ENCODE results near the gene CSRNP3.
A peak's percentile ranks its signal among the peaks of the same experiment; 100 is the strongest.

The CSRNP3 gene

DNA sequence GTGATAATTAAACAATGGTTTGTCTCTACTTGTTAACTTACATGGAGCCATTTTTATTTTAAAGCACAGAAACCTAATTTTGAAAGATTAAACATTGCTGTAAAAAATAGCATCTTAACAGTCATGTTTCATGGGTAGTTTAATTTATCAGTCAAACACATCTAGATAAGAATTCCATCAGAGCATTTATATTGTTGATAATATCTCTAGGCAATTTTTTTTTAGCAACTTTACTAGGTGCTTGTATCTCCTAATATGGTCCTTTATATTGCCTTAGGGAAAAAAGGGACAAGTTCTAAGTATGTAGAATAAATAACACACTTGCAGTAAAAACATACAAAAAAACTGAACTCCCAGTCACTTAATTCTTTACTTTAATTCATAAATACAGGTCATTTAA is 863 bp downstream of the CSRNP3 start:
- DNase-seq (ENCODE audit: low read depth, low spot score), result no peak

DNA sequence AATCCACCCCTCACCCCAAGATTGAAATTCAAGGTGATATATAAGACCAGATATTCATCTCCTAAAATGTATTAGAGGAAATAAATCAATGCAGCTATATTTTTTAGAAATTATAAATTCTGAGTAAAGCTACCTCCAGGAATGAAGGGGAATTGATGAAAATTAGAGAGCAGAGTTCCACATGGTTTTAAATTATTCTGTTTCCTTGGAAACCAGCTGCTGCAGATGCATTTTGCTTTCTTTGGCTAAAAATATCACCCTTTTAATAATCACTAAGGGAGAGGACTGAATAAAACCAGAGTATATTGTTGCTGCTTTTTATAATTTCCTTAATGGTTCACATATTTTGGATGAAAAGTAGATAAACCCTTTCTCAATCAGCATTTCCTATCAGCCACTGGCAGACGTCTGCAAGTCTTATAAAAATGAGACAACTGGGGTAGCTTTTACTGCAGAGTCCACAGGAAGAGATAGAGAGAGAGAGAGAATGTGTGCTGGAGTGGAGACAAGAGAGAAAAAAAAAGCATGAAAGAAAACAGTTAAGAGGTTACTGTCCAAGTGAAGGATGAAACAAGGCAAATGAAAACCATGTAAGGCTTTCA is 2.0 kb downstream of the CSRNP3 start:
- DNase-seq (ENCODE audit: low read depth, low spot score), result no peak

- DNase-seq (ENCODE audit: low read depth, low spot score), result no peak
Measured at GRCh38 chr2:165472922-165473321, 3.4 kb downstream of the CSRNP3 start.

GRCh38 chr2:165474619-165475276 is 5.2 kb downstream of the CSRNP3 start:
- DNase-seq (ENCODE audit: low read depth, low spot score), result no peak

GRCh38 chr2:165475277-165476004 is 5.9 kb downstream of the CSRNP3 start:
- no peak for DNase-seq (ENCODE audit: low read depth, low spot score)

GRCh38 chr2:165479856-165480255 is 10.4 kb downstream of the CSRNP3 start:
- DNase-seq (ENCODE audit: low read depth, low spot score), result no peak

- no peak for DNase-seq (ENCODE audit: low read depth, low spot score)
Measured at GRCh38 chr2:165494573-165494972, 25.1 kb downstream of the CSRNP3 start.

GRCh38 chr2:165497659-165498317 is 28.3 kb downstream of the CSRNP3 start:
- DNase-seq (ENCODE audit: low read depth, low spot score), result no peak

GRCh38 chr2:165499131-165499530 is 29.6 kb downstream of the CSRNP3 start:
- no peak for DNase-seq (ENCODE audit: low read depth, low spot score)

DNA sequence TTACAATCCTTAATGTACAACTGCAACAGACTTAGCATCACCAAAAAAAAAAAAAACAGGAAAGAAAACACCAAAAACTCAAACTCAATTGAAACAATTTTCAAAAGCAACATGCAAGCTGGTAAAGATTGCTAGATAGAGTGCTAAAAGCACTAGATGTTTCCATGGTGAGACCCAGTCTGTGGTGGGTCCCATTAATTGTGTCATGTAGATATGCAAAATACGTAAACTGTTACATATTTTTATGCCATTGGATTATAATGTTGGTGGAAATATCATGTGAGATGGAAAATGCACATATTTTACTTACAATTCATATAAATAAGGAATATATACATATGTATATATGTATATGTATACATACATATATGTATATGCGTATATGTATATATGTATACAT is 30.5 kb downstream of the CSRNP3 start:
- no peak for DNase-seq (ENCODE audit: low read depth, low spot score)

DNA sequence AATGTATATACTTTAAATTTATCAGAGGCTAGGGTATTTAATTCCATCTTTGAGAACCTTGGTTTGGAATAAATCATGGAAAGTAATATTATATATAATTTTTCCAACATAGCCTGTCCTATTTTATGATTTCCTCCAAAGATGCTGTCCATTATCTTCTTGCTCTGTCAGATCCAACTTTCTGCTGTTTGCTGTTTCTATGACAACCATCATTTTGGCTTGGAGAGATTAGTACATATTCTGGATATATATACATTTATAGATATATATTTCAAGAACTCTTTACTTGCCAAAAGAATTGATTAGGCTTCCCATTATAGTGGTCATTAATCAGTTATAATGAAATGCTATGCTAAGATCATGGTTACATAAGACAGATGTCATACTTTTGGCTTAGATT is 31.3 kb downstream of the CSRNP3 start:
- DNase-seq (ENCODE audit: low read depth, low spot score), result no peak

GRCh38 chr2:165505514-165505913 is 36.0 kb downstream of the CSRNP3 start:
- no peak for DNase-seq (ENCODE audit: low read depth, low spot score)

DNA sequence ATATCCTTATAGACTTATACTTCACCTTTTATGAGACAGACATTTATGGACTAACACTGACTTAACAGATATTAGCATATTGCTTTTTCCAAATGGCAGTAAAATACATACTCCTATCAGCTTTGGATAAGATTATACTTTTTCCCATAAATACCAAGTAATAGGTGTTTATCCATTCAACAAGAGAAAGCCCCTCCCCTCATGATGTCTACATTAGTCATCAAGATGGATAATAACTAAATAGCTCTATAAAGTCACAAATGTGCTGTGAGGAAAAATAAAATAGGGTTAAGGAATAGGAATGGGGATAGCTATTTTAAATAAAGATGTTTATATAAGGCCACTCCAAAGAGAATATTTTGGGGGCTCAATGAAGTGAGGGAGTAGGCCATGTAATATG is 39.4 kb downstream of the CSRNP3 start:
- no peak for DNase-seq (ENCODE audit: low read depth, low spot score)

DNA sequence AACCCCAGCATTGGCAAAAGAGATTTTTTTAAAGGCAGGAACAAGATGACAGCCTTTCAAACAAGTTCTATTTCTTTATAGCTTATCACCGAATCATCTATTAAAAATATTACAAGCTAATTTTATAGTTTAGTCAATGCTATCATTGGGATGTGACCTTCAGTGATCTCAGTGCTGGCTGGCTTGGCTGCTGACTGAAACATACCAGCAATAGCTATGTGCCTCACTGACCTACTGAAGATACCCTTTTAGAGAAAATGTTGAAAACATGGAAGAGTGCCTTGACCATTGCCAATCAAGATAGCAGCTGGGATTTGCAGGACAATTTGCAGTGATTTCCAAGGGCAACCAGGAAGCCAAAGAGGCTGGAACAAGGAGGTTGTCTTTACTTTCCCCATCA is 44.0 kb downstream of the CSRNP3 start:
- DNase-seq (ENCODE audit: low read depth, low spot score), result no peak

DNA sequence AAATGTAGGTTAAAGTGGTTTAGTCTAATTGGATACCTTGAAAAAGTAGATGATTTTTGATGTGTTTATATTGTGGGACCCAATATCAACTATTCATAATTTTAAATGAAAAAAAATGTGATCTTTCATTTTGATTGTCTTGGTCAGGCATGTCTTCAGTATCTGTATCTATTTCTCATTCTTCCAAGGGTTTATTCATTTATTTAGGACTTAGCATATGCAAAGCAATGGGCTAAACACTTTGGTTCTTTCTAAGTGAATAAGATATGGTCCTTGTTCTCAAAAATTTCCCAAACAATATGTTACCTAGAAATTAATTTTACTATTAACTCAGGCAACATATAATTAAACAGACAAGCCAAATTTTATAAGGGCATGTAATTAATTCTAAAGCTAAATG is 49.1 kb downstream of the CSRNP3 start:
- no peak for DNase-seq (ENCODE audit: low read depth, low spot score)

DNA sequence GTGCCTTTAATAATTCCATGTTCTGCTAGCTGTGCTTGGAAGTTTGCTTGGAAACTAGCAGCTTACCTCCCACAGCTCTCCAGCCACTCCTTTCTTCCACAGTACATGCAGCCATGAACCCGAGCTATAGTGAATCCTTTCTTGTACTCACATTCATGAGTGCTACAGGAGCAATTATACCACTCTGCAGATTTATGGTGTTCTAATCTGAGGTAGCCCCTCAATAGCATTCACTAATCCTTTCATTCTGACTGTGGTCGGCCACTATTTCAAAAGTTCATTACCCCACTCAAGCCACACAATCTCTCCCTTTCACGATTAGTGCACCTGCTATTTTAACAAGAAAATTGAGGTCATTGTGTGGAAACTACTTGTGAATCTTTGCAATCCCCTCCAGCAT is 53.2 kb downstream of the CSRNP3 start:
- DNase-seq (ENCODE audit: low read depth, low spot score), result no peak

- no peak for DNase-seq (ENCODE audit: low read depth, low spot score)
Measured at GRCh38 chr2:165524720-165525119, 55.2 kb downstream of the CSRNP3 start.

GRCh38 chr2:165528691-165529090 is 59.2 kb downstream of the CSRNP3 start:
- no peak for DNase-seq (ENCODE audit: low read depth, low spot score)

DNA sequence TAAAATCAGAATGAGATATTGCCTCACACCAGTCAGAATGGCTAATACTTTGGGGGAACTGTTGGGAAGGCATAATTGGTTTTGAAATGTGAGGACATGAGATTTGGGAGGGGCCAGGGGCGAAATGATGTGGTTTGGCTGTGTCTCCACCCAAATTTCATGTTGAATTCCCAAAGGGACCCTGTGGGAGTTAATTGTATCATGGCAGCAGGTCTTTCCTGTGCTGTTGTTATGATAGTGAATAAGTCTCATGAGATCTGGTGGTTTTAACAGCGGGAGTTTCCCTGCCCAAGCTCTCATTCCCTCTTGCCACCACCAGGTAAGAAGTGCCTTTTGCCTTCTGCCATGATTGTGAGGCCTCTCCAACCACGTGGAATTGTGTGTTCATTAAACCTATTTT is 59.6 kb downstream of the CSRNP3 start:
- DNase-seq (ENCODE audit: low read depth, low spot score), result peak; percentile 57

- DNase-seq (ENCODE audit: low read depth, low spot score), result peak; percentile 55
Measured at GRCh38 chr2:165533331-165533730, 63.8 kb downstream of the CSRNP3 start.

- DNase-seq (ENCODE audit: low read depth, low spot score), result no peak
Measured at GRCh38 chr2:165535471-165535870, 66.0 kb downstream of the CSRNP3 start.

DNA sequence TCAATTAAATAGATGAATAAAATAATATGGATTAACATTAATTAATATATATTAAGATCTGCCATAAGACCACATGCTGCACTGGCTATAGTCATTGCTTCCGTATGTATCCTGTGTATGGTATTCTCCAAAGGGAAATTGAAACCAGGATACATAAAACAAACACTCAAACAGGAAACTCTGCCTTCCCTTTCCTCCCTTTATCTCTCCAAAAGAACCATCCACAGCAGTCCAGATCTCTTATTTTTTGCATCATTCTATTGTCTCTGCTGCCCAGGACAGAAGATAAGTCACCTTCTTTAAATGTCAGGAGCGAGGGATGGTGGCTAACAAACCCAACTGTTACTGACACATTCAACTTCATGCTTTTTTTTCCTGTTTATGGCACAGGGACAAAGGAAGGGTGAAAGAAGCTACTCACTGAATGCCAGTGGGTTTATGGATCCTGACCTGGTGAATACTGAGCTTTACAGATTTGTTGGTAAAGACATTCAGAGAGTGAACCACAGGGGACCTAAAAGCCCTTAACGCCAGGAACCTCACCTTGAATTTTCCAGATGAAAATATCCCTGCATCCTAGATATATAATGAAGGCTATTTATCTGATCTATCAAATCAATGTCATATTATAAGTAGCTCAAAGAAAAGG is 67.5 kb downstream of the CSRNP3 start:
- DNase-seq (ENCODE audit: low read depth, low spot score), result no peak
